Mesodermal cell (in vitro differentiated cells): ENCODE results near the gene COL21A1.
A peak's percentile ranks its signal among the peaks of the same experiment; 100 is the strongest.
"Not testable (repeated sequence)": the region's sequence is repeated elsewhere in the genome, so short reads cannot be mapped to it uniquely, and the experiment has no call there.

ENCODE experiments used
- H3K27ac ChIP-seq: 2 replicates; pipeline ENCODE4 v1.7.0; 2013; ENCODE audit warnings: mild to moderate bottlenecking, low read depth, low read length, moderate library complexity; ENCODE audit not compliant: severe bottlenecking
- H3K36me3 ChIP-seq: 2 replicates; pipeline ENCODE4 v1.7.1; 2013; ENCODE audit warnings: mild to moderate bottlenecking, low read length, moderate library complexity; ENCODE audit not compliant: control insufficient read depth, insufficient read depth
- H3K4me1 ChIP-seq: one replicate; pipeline ENCODE4 v1.7.1; 2013; ENCODE audit warnings: mild to moderate bottlenecking, low read length; ENCODE audit not compliant: insufficient read depth, control insufficient read depth, poor library complexity, severe bottlenecking
- H3K4me3 ChIP-seq: 2 replicates; pipeline ENCODE4 v1.7.0; 2013; ENCODE audit warnings: low read length, control low read depth, mild to moderate bottlenecking; ENCODE audit not compliant: insufficient read depth, poor library complexity, severe bottlenecking; ENCODE audit errors: extremely low read depth
- H3K9me3 ChIP-seq: 2 replicates; pipeline ENCODE4 v1.7.1; 2013; ENCODE audit warnings: mild to moderate bottlenecking, low read length, moderate library complexity; ENCODE audit not compliant: control insufficient read depth
- WGBS, 2 experiments: methylation state at CpG; one replicate each; pipeline ENCODE4 v1.1.5; 2013; ENCODE audit warnings: missing lambda C conversion rate in 2 of 2; ENCODE audit not compliant: insufficient coverage in 2 of 2; 5-methylcytosine and 5-hydroxymethylcytosine counted together

The COL21A1 gene

GRCh38 chr6:56270812-56271441 is 23.5 kb upstream of the COL21A1 start:
- Histone ChIP-seq H3K9me3 (peaks cover 3% of the 10 kb centered on the region), H3K27ac (no peak overlapping the region), H3K4me3 (no peak overlapping the region), H3K36me3 (no peaks in the 10 kb centered on the region), H3K4me1 (no peaks in the 10 kb centered on the region)
- 81 to 93% methylated on average over 1 of the region's 1 CpG for WGBS, 2 experiments

GRCh38 chr6:56268266-56268665 is 20.9 kb upstream of the COL21A1 start:
- no peaks in the 10 kb centered on the region for H3K36me3 ChIP-seq
- H3K4me1 ChIP-seq = no peaks in the 10 kb centered on the region
- H3K27ac ChIP-seq = no peak overlapping the region
- WGBS, 2 experiments = 83 to 100% methylated on average over 2 of the region's 2 CpGs
- peaks cover 3% of the 10 kb centered on the region for H3K9me3 ChIP-seq
- H3K4me3 ChIP-seq = no peak overlapping the region

- no peak overlapping the region for H3K27ac ChIP-seq
- no CpG with 5 or more reads among the region's 3 CpGs for WGBS, 2 experiments
- H3K4me1 ChIP-seq = no peaks in the 10 kb centered on the region
- no peaks in the 10 kb centered on the region for H3K9me3 ChIP-seq
- no peak overlapping the region for H3K4me3 ChIP-seq
- H3K36me3 ChIP-seq = no peaks in the 10 kb centered on the region
Measured at GRCh38 chr6:56266011-56266410, 18.6 kb upstream of the COL21A1 start.

GRCh38 chr6:56263596-56264315 is 16.4 kb upstream of the COL21A1 start:
- H3K27ac ChIP-seq = no peak overlapping the region
- WGBS, 2 experiments = 90% methylated on average over 2 of the region's 5 CpGs; no CpG with 5 or more reads in 1 of the 2 experiments
- H3K36me3 ChIP-seq = no peaks in the 10 kb centered on the region
- no peak overlapping the region for H3K4me3 ChIP-seq
- no peaks in the 10 kb centered on the region for H3K9me3 ChIP-seq
- no peaks in the 10 kb centered on the region for H3K4me1 ChIP-seq

GRCh38 chr6:56260593-56260992 is 13.2 kb upstream of the COL21A1 start:
- H3K4me3 ChIP-seq, H3K9me3 ChIP-seq, H3K4me1 ChIP-seq, H3K36me3 ChIP-seq, H3K27ac ChIP-seq: not testable (repeated sequence)

- Histone ChIP-seq H3K9me3 (no peaks in the 10 kb centered on the region), H3K4me3 (no peak overlapping the region), H3K4me1 (no peaks in the 10 kb centered on the region), H3K36me3 (no peaks in the 10 kb centered on the region), H3K27ac (no peak overlapping the region)
- WGBS, 2 experiments = no CpG with 5 or more reads among the region's 3 CpGs
Measured at GRCh38 chr6:56259234-56260077, 12.1 kb upstream of the COL21A1 start.

GRCh38 chr6:56255349-56255748 is 8.0 kb upstream of the COL21A1 start:
- no CpG with 5 or more reads among the region's 1 CpG for WGBS, 2 experiments
- no peak overlapping the region for H3K4me3 ChIP-seq
- no peaks in the 10 kb centered on the region for H3K36me3 ChIP-seq
- no peaks in the 10 kb centered on the region for H3K4me1 ChIP-seq
- H3K9me3 ChIP-seq = no peaks in the 10 kb centered on the region
- no peak overlapping the region for H3K27ac ChIP-seq

- Histone ChIP-seq H3K36me3 (no peaks in the 10 kb centered on the region), H3K4me3 (no peak overlapping the region), H3K9me3 (no peaks in the 10 kb centered on the region), H3K4me1 (no peaks in the 10 kb centered on the region), H3K27ac (no peak overlapping the region)
- 62 to 80% methylated on average over 2 of the region's 2 CpGs for WGBS, 2 experiments
Measured at GRCh38 chr6:56250266-56250665, 2.9 kb upstream of the COL21A1 start.

- no peaks in the 10 kb centered on the region for H3K36me3 ChIP-seq
Measured at GRCh38 chr6:56247654-56248122, 308 bp upstream of the COL21A1 start.

GRCh38 chr6:56246541-56246880 is 869 bp downstream of the COL21A1 start:
- WGBS, 2 experiments = 23 to 24% methylated on average over 3 to 4 of the region's 5 CpGs
- Histone ChIP-seq H3K9me3 (no peaks in the 10 kb centered on the region), H3K4me3 (peak overlapping the region; percentile 37), H3K36me3 (no peaks in the 10 kb centered on the region), H3K27ac (no peak overlapping the region), H3K4me1 (no peaks in the 10 kb centered on the region)

More at GRCh38 chr6:56247654-56248122, 308 bp upstream of the COL21A1 start:
- no peaks in the 10 kb centered on the region for H3K4me1 ChIP-seq
- peak overlapping the region; percentile 37 for H3K4me3 ChIP-seq
- H3K9me3 ChIP-seq = no peaks in the 10 kb centered on the region
- 34 to 36% methylated on average over 9 of the region's 12 CpGs for WGBS, 2 experiments
- no peak overlapping the region for H3K27ac ChIP-seq
